ENCODE measurements around the gene FAM131A. TPM values are rescaled to one million over a fixed set of nuclear protein-coding genes. Genes with fewer than 3 reads are reported as not detected.

Gene FAM131A
- total RNA-seq, 2 experiments from 2014 or later: 3.7 to 3.8 TPM

DNA sequence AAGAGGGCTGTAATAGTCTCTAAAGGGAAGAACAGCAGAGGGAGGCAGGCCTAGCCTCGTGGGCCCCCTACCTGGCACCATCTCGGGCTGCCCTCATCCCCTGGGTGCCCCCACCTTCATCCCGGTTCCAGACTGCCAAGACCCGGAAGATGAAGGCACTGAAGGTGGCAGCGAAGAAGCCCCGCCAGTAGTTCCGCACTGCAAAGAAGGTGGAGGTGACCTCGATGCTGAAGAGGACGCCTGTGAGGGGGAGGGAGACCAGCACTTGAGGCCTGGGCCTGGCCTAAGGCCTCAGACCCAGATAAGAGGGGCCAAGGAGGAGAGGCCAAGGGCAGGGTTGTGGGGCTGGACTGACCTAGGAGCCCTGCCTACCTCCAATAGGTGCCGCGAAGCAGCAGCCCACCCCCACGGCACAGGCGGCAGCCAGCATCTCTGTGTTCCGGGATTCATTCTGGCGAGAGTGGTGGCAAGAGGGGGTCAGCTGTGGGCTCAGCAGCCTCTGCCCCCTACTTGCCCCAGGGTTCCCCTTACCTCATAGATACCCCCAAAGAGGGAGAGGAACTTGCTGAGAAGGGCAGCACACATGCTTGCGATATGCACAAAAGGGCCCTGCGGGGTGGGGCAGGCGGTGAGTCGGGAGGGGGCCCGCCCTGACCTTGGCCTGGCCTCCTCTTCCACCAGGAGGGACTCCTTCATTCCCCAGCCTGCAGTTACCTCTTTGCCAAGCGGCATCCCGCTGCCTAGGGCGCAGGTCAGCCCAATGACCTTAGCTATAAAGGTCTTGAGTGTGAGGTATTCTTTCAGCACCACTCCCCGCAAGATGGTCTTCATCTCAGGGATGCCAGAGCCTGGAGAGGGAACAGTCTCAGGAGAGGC, 20.1 kb downstream of the FAM131A start:
- Histone ChIP-seq H3K9me3 (ENCODE audit: low read length) (no peaks in the 10 kb centered on the region), H3K9me2 (ENCODE audit: insufficient read depth, low read length) (no peaks in the 10 kb centered on the region), H3K4me3 (ENCODE audit: low read depth, low read length, poor library complexity, severe bottlenecking) (no peak overlapping the region), H3K79me2 (ENCODE audit: insufficient read depth, low read depth, low read length) (no peaks in the 10 kb centered on the region), H3K4me2 (ENCODE audit: low read length) (no peak overlapping the region), H3K36me3 (ENCODE audit: insufficient read depth, low read length) (no peaks in the 10 kb centered on the region), H4K20me1 (ENCODE audit: insufficient read depth, low read length) (no peaks in the 10 kb centered on the region), H2AFZ (ENCODE audit: low read length) (no peak overlapping the region), H3K27ac (ENCODE audit: low read depth, low read length, poor library complexity, severe bottlenecking) (no peak overlapping the region), H3K4me1 (ENCODE audit: insufficient read depth, low read length, poor library complexity, severe bottlenecking) (peaks cover 10% of the 10 kb centered on the region)
- BruUV-seq (replicated peaks): no TSS peak
- TF ChIP-seq, protein P1, sequence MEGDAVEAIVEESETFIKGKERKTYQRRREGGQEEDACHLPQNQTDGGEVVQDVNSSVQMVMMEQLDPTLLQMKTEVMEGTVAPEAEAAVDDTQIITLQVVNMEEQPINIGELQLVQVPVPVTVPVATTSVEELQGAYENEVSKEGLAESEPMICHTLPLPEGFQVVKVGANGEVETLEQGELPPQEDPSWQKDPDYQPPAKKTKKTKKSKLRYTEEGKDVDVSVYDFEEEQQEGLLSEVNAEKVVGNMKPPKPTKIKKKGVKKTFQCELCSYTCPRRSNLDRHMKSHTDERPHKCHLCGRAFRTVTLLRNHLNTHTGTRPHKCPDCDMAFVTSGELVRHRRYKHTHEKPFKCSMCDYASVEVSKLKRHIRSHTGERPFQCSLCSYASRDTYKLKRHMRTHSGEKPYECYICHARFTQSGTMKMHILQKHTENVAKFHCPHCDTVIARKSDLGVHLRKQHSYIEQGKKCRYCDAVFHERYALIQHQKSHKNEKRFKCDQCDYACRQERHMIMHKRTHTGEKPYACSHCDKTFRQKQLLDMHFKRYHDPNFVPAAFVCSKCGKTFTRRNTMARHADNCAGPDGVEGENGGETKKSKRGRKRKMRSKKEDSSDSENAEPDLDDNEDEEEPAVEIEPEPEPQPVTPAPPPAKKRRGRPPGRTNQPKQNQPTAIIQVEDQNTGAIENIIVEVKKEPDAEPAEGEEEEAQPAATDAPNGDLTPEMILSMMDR (conservative IDR thresholded peaks at IDR 0.05; ENCODE audit: low read length): no peak
- TF ChIP-seq EZH2phosphoT487 (IDR thresholded peaks at IDR 0.05; ENCODE audit: borderline replicate concordance, low read depth, low read length): no peak
- POLR2A ChIA-PET: no interaction called here
- no peak for DNase-seq (ENCODE audit: low spot score)
- intact Hi-C loops (cut with micrococcal nuclease; ENCODE audit: unreplicated experiment): no loop called here
- CTCF ChIA-PET (ENCODE audit: unreplicated experiment): no interaction called here

DNA sequence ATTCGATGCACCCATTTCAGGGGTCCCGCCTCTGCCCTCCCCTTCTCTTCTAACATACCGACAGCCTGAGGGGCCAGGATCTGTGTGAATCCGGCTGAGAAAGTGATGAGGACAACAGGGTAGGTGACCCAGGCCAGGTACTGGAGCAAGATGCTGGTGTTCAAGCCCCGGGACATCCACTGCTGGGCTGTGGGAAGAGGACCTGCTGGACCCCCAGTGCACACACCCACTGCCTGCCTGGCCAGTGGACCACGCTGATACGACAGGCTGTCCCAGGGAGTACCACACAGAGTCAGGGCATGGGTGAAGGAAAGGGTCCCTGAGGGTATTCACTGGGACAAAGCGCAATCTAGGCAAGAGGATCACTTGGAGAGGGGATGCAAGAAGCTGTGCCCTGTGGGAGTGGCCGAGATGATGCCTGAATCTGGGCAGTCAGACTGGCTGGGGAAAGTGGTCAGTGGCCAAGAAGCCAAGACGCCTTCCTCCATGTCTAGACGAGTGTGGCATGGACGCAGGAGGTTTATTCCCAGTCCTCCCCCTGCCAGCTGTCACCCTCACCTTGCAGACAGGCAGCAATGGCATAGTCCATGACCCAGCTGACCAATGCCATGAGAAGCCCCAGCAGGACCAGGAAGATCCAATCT, 20.8 kb downstream of the FAM131A start:
- no peak overlapping the region for H3K27ac ChIP-seq (ENCODE audit: low read depth, low read length, poor library complexity, severe bottlenecking)
- no peaks in the 10 kb centered on the region for H3K79me2 ChIP-seq (ENCODE audit: insufficient read depth, low read depth, low read length)
- H4K20me1 ChIP-seq (ENCODE audit: insufficient read depth, low read length): no peaks in the 10 kb centered on the region
- H3K9me3 ChIP-seq (ENCODE audit: low read length): no peaks in the 10 kb centered on the region
- BruUV-seq (replicated peaks): no TSS peak
- H3K4me1 ChIP-seq (ENCODE audit: insufficient read depth, low read length, poor library complexity, severe bottlenecking): peaks cover 10% of the 10 kb centered on the region
- H3K36me3 ChIP-seq (ENCODE audit: insufficient read depth, low read length): no peaks in the 10 kb centered on the region
- intact Hi-C loops (cut with micrococcal nuclease; ENCODE audit: unreplicated experiment): no loop called here
- ChIA-PET CTCF (ENCODE audit: unreplicated experiment) (no interaction called here), POLR2A (no interaction called here)
- no peak overlapping the region for H2AFZ ChIP-seq (ENCODE audit: low read length)
- TF ChIP-seq, protein P1 (conservative IDR thresholded peaks at IDR 0.05; ENCODE audit: low read length): no peak
- no peaks in the 10 kb centered on the region for H3K9me2 ChIP-seq (ENCODE audit: insufficient read depth, low read length)
- no peak overlapping the region for H3K4me2 ChIP-seq (ENCODE audit: low read length)
- no peak overlapping the region for H3K4me3 ChIP-seq (ENCODE audit: low read depth, low read length, poor library complexity, severe bottlenecking)
- DNase-seq (ENCODE audit: low spot score): no peak

DNA sequence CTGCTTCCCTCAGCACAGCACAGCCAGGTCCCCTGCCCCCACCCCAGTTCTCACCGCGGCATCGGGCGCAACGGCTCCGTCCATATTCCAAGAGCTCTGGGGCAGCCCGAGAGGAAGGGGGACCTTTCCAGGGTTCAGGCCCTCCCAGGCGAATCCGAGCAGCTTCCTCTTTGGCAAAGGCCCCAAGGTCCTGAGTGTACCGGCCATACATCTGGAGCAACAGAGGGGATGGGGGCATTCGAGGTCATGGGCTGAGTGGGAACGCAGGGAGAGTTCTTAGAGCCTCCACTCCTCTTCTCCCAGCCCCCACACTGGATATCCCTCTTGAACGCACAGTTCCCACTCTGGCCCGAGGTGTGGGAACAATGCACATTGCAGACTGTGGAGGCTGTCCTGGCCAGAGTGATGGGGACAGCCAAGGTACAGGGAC, 21.5 kb downstream of the FAM131A start:
- H4K20me1 ChIP-seq (ENCODE audit: insufficient read depth, low read length): no peaks in the 10 kb centered on the region
- H3K36me3 ChIP-seq (ENCODE audit: insufficient read depth, low read length): no peaks in the 10 kb centered on the region
- H3K79me2 ChIP-seq (ENCODE audit: insufficient read depth, low read depth, low read length): peaks cover 6% of the 10 kb centered on the region; the same call in 1 of the 2 replicates
- TF ChIP-seq EZH2phosphoT487 (IDR thresholded peaks at IDR 0.05; ENCODE audit: borderline replicate concordance, low read depth, low read length): no peak
- TF ChIP-seq, protein P1 (conservative IDR thresholded peaks at IDR 0.05; ENCODE audit: low read length): no peak
- H3K4me3 ChIP-seq (ENCODE audit: low read depth, low read length, poor library complexity, severe bottlenecking): no peak overlapping the region
- DNase-seq (ENCODE audit: low spot score): no peak
- no peak overlapping the region for H3K27ac ChIP-seq (ENCODE audit: low read depth, low read length, poor library complexity, severe bottlenecking)
- CTCF ChIA-PET (ENCODE audit: unreplicated experiment): no interaction called here
- no peak overlapping the region for H3K4me2 ChIP-seq (ENCODE audit: low read length)
- intact Hi-C loops (cut with micrococcal nuclease; ENCODE audit: unreplicated experiment): no loop called here
- no TSS peak for BruUV-seq (replicated peaks)
- H3K9me2 ChIP-seq (ENCODE audit: insufficient read depth, low read length): no peaks in the 10 kb centered on the region
- H3K9me3 ChIP-seq (ENCODE audit: low read length): no peaks in the 10 kb centered on the region
- POLR2A ChIA-PET: interaction anchor here (0.5 kb wide), 1 partner anchor 365 kb away, joined by 4 read pairs; no protein-coding TSS in a partner anchor
- peaks cover 13% of the 10 kb centered on the region for H3K4me1 ChIP-seq (ENCODE audit: insufficient read depth, low read length, poor library complexity, severe bottlenecking)
- no peak overlapping the region for H2AFZ ChIP-seq (ENCODE audit: low read length)
